ENCODE data around the gene PCBD1. TPM values are rescaled to one million over a fixed set of nuclear protein-coding genes. Genes with fewer than 3 reads are reported as not detected.

Gene PCBD1
- total RNA-seq, 1 experiment from 2014 or later = 39.7 TPM

DNA sequence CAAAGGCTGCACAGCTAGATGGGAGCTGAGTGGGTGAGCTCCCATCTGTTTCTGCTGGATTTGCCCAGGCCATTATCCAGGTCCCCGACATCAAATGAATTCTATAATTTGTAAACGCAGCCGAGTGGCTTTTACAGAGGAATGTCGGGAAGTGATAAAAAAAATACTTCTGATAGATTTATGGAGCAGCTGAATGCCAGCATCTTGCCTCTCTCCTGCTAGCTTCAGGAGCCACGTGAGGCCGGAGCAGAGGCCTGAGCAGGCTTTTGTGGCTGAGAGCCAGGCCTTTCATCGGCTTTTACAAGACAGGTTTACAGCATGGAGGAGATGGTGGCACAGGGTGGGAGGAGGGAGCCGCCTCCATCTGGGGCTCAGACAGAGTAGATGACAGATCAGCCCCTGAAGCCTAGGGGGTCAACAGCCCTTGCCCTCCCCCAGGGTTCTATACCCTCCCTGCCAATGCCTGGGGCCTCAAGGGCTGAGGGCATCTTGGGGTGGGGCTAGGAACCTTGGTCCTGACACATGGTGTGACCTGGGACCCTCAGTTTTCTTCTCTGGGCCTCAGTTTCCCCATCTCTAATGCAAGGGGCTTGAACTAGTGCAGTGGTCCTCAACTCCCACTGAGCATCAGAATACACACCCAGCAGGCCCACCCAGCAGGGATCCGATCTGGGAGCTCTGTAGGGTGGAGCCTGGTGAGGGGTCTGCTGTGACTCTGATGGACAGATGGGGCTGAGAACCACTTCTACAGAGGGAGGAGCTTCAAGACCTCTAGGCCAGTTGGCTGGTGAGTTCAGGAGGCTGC, 44.2 kb upstream of the PCBD1 start:
- Histone ChIP-seq H3K79me1 (ENCODE audit: insufficient read depth, low read depth, low read length, poor library complexity, severe bottlenecking) (no peaks in the 10 kb centered on the region), H3K4me2 (ENCODE audit: insufficient read depth, insufficient read length, low read length) (no peak overlapping the region), H3K4ac (ENCODE audit: low read depth, low read length) (no peak overlapping the region), H3K23ac (ENCODE audit: insufficient read length, low read depth, low read length) (no peak overlapping the region), H2BK120ac (ENCODE audit: low read depth, low read length, poor library complexity, severe bottlenecking) (no peak overlapping the region), H2AK5ac (ENCODE audit: insufficient read length, low read length) (no peak overlapping the region), H3K9ac (ENCODE audit: extremely low read depth, insufficient read length, low read length) (no peak overlapping the region), H3K27me3 (ENCODE audit: insufficient read depth, low read length) (no peaks in the 10 kb centered on the region), H3K23me2 (ENCODE audit: insufficient read length, low read depth, low read length, poor library complexity, severe bottlenecking) (no peaks in the 10 kb centered on the region), H3K9me3 (ENCODE audit: control insufficient read depth, low read depth, low read length) (no peaks in the 10 kb centered on the region), H2BK20ac (ENCODE audit: low read depth, low read length, poor library complexity, severe bottlenecking) (no peak overlapping the region), H2BK15ac (ENCODE audit: low read depth, low read length) (no peak overlapping the region), H3K56ac (ENCODE audit: insufficient read length, low read depth, low read length) (no peak overlapping the region), H3K4me1 (ENCODE audit: insufficient read depth, low read length) (no peaks in the 10 kb centered on the region), H2BK12ac (ENCODE audit: insufficient read length, low read depth, low read length) (no peak overlapping the region), H3T11ph (ENCODE audit: low read length) (no peak overlapping the region), H3K14ac (ENCODE audit: insufficient read depth, low read length) (no peak overlapping the region; the same call in 1 of the 2 replicates), H3K18ac (ENCODE audit: insufficient read length, low read depth, low read length) (no peak overlapping the region), H3K79me2 (ENCODE audit: insufficient read depth, low read length) (no peaks in the 10 kb centered on the region), H2AFZ (ENCODE audit: low read length) (no peak overlapping the region), H2BK5ac (ENCODE audit: insufficient read length, low read length) (no peak overlapping the region), H4K20me1 (ENCODE audit: control insufficient read depth, insufficient read depth, insufficient read length) (no peaks in the 10 kb centered on the region), H3K27ac (ENCODE audit: insufficient read length, low read depth, low read length) (no peak overlapping the region), H4K5ac (ENCODE audit: insufficient read length, low read depth, low read length) (no peak overlapping the region), H4K8ac (replicated peaks; ENCODE audit: insufficient read length, low read depth, low read length) (no peak overlapping the region), H4K91ac (ENCODE audit: insufficient read length, low read depth, low read length) (no peak overlapping the region)
- peaks cover 0 to 4% of the 10 kb centered on the region in 2 experiments; a peak in 2 of 4 replicates for H3K4me1 Mint-ChIP-seq
- H3K9me3 Mint-ChIP-seq = no peaks in the 10 kb centered on the region
- TF ChIP-seq, protein P1, sequence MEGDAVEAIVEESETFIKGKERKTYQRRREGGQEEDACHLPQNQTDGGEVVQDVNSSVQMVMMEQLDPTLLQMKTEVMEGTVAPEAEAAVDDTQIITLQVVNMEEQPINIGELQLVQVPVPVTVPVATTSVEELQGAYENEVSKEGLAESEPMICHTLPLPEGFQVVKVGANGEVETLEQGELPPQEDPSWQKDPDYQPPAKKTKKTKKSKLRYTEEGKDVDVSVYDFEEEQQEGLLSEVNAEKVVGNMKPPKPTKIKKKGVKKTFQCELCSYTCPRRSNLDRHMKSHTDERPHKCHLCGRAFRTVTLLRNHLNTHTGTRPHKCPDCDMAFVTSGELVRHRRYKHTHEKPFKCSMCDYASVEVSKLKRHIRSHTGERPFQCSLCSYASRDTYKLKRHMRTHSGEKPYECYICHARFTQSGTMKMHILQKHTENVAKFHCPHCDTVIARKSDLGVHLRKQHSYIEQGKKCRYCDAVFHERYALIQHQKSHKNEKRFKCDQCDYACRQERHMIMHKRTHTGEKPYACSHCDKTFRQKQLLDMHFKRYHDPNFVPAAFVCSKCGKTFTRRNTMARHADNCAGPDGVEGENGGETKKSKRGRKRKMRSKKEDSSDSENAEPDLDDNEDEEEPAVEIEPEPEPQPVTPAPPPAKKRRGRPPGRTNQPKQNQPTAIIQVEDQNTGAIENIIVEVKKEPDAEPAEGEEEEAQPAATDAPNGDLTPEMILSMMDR (conservative IDR thresholded peaks at IDR 0.05) = no peak
- WGBS (ENCODE audit: extremely low coverage, insufficient read length, low lambda C conversion rate) = no CpG with 5 or more reads among the region's 9 CpGs
- no peak overlapping the region for H3K4me3 Mint-ChIP-seq
- no peak overlapping the region; a peak in 1 of 7 replicates for H3K27ac Mint-ChIP-seq
- H3K36me3 Mint-ChIP-seq (ENCODE audit: insufficient read depth in 1 of 3, low read depth in 3 of 3) = no peaks in the 10 kb centered on the region
- H3K27me3 Mint-ChIP-seq (ENCODE audit: low read depth) = peaks cover 6% of the 10 kb centered on the region
- DNase-seq = no peak

All from H9 (cell line).